ENCODE measurements around the gene RCE1.

The RCE1 gene

GRCh38 chr11:66891851-66892660 lies 48.8 kb downstream of the RCE1 start:
- peak; percentile 39 to 41 for DNase-seq

DNA sequence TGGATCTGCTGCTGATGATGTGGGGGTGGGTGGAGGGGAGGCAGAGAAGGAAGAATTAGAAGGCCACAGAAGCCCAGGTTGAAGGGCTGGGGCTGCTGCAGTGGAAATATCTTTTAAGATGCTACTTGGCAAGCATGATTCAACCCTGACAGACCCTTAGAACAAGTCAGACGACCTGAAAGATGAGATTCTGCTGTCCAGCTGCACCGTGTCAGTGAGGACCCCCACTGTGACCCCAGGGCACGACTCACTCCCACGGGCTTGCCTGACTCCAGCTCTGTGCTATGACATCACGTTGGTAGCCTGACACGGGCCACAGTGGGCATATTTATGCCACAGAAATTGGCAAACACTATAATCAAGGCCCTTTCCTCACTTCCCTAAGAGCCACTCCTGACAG lies 49.7 kb downstream of the RCE1 start:
- peak in 1 of 2 donors; percentile 3 for DNase-seq

DNA sequence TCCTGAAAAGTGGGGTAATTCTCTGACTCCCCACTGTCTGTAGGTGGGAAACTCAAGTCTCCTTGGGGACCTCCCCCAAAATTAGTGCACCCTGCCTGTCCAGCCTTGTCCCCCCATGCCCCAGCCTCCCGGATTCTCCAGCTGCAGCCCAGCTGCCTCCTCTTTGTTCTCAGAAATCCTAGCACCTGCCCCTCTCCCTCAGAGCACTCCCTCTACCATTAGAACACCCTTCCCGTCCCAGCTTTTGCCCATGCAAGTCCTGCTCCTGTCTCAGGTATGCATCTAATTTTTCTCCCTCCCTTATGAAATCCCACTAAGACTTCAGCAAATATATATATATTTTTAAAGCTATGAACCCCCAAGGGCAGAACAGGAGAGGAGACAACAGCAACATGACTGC lies 50.9 kb downstream of the RCE1 start:
- DNase-seq = no peak

Data from inflammatory macrophage (primary cell).